SU-DHL-6 (cell line): ENCODE measurements around the gene KNOP1.

Experiments used
- H2AFZ ChIP-seq: fragments of 200-600 bp; sonication (generic); 2 replicates; pipeline ENCODE4 v1.6.1; 2014; ENCODE audit warnings: low read depth, mild to moderate bottlenecking, moderate library complexity, mixed read lengths, antibody characterized with exemption, low read length; ENCODE audit not compliant: severe bottlenecking
- H3F3A ChIP-seq: fragments of 200-600 bp; shearing (Covaris generic); 2 replicates; pipeline ENCODE4 v1.6.0; 2016; ENCODE audit warnings: antibody characterized with exemption, mild to moderate bottlenecking; ENCODE audit not compliant: insufficient read depth
- H3K27ac ChIP-seq: fragments of 200-600 bp; sonication (generic); 2 replicates; pipeline ENCODE4 v1.5.1; 2016; ENCODE audit warnings: low read depth, mild to moderate bottlenecking, low read length, moderate library complexity, mixed read lengths
- H3K27me3 ChIP-seq: fragments of 200-600 bp; sonication (generic), shearing (Covaris generic); 2 replicates; pipeline ENCODE4 v1.6.0; 2014; ENCODE audit warnings: mild to moderate bottlenecking, low read length
- H3K36me3 ChIP-seq: fragments of 200-600 bp; sonication (generic); 2 replicates; pipeline ENCODE4 v1.6.1; 2014; ENCODE audit warnings: mild to moderate bottlenecking, low read length, mixed read lengths
- H3K4me2 ChIP-seq: fragments of 300-600, 200-600 bp; shearing (Covaris generic), sonication (generic); 2 replicates; pipeline ENCODE4 v1.6.0; 2014; ENCODE audit warnings: low read length, low read depth, mild to moderate bottlenecking; ENCODE audit not compliant: poor library complexity, severe bottlenecking
- H3K4me3 ChIP-seq: fragments of 200-600 bp; sonication (generic); 2 replicates; pipeline ENCODE4 v1.5.1; 2014; ENCODE audit warnings: antibody characterized with exemption, low read length, mild to moderate bottlenecking, mixed read lengths; ENCODE audit not compliant: insufficient read depth, poor library complexity, severe bottlenecking
- H3K79me2 ChIP-seq: fragments of 200-600 bp; sonication (generic); 2 replicates; pipeline ENCODE4 v1.6.1; 2014; ENCODE audit warnings: mild to moderate bottlenecking, low read length, moderate library complexity; ENCODE audit not compliant: insufficient read depth
- H3K9ac ChIP-seq: fragments of 200-600 bp; sonication (generic); 2 replicates; pipeline ENCODE4 v1.7.0; 2014; ENCODE audit warnings: mild to moderate bottlenecking, low read length
- H3K9me2 ChIP-seq: fragments of 200-600 bp; sonication (generic); replicated peaks from 2 replicates; pipeline ENCODE4 v1.6.1; 2014; ENCODE audit warnings: low read length; ENCODE audit not compliant: insufficient read depth
- H3K9me3 ChIP-seq: fragments of 200-600 bp; sonication (generic); 2 replicates; pipeline ENCODE4 v1.6.1; 2014; ENCODE audit warnings: low read length, mixed read lengths; ENCODE audit not compliant: insufficient read depth
- H4K20me1 ChIP-seq: fragments of 200-600 bp; sonication (generic); 2 replicates; pipeline ENCODE4 v1.6.1; 2014; ENCODE audit warnings: low read depth, mild to moderate bottlenecking, antibody characterized with exemption, low read length, moderate library complexity, mixed read lengths
- EZH2phosphoT487 ChIP-seq: fragments of 200-600 bp; sonication (generic), shearing (Covaris generic); conservative IDR thresholded peaks from 2 replicates; pipeline ENCODE4 v1.6.1; 2018; ENCODE audit warnings: mild to moderate bottlenecking, antibody characterized with exemption, low read length, moderate library complexity, mixed read lengths
- TF ChIP-seq, protein P1 (sequence below): fragments of 200-600 bp; sonication (generic); IDR thresholded peaks from one replicate; pipeline ENCODE4 v1.5.1; 2017; ENCODE audit warnings: antibody characterized with exemption, mild to moderate bottlenecking, low read length, moderate library complexity; ENCODE audit not compliant: insufficient read depth, poor library complexity, severe bottlenecking

Gene KNOP1

DNA sequence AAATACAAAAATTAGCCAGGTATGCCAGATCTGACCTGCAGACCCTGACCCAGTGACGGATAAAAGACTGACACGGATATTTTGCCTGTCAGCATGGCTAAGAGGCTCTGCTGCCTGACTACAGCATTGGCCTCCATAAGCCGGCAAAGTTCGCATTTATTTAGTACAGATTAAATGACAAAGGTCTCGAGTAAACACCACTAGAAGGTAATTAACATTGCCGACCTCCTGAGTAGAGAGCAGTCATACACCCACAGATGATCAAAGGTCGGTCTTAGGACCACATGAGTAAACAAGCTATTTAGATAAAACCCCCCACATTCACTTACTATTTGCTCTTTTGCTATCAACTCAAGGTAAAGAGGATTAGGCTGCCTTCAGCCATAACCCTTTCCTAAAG is 55.7 kb downstream of the KNOP1 start:
- Histone ChIP-seq H3K27me3 (no peaks in the 10 kb centered on the region), H3K9ac (no peak overlapping the region), H3K4me2 (no peak overlapping the region), H3K9me3 (no peaks in the 10 kb centered on the region), H3K4me3 (no peak overlapping the region), H3K79me2 (no peaks in the 10 kb centered on the region), H2AFZ (no peak overlapping the region), H4K20me1 (no peaks in the 10 kb centered on the region), H3F3A (no peaks in the 10 kb centered on the region), H3K27ac (no peak overlapping the region), H3K9me2 (no peaks in the 10 kb centered on the region), H3K36me3 (no peaks in the 10 kb centered on the region)
- TF ChIP-seq, protein P1, sequence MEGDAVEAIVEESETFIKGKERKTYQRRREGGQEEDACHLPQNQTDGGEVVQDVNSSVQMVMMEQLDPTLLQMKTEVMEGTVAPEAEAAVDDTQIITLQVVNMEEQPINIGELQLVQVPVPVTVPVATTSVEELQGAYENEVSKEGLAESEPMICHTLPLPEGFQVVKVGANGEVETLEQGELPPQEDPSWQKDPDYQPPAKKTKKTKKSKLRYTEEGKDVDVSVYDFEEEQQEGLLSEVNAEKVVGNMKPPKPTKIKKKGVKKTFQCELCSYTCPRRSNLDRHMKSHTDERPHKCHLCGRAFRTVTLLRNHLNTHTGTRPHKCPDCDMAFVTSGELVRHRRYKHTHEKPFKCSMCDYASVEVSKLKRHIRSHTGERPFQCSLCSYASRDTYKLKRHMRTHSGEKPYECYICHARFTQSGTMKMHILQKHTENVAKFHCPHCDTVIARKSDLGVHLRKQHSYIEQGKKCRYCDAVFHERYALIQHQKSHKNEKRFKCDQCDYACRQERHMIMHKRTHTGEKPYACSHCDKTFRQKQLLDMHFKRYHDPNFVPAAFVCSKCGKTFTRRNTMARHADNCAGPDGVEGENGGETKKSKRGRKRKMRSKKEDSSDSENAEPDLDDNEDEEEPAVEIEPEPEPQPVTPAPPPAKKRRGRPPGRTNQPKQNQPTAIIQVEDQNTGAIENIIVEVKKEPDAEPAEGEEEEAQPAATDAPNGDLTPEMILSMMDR, result no peak
- TF ChIP-seq EZH2phosphoT487, result no peak

DNA sequence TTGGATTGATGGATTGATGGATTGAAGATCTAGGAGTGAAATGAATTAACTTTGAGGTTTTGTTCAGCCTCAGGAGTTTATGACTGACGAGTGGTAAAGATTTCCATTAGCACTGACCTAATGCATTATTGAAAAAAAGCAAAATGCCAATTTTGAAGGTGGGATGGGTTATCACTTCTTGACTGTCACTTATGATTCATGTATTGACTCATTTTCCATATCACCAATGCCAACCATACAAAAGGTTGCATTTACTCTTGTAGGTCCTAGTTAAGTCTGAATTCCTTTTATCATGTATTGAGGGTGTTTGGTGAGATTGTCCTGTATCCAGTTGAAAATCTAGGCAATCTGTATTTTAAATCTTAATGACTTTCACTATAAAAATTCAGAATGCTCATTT is 57.6 kb downstream of the KNOP1 start:
- Histone ChIP-seq H3K4me3 (no peak overlapping the region), H3K4me2 (no peak overlapping the region), H3K36me3 (no peaks in the 10 kb centered on the region), H4K20me1 (no peaks in the 10 kb centered on the region), H3K79me2 (no peaks in the 10 kb centered on the region), H3K9me2 (no peaks in the 10 kb centered on the region), H3K9ac (no peak overlapping the region), H2AFZ (no peak overlapping the region), H3K27ac (no peak overlapping the region), H3K9me3 (no peaks in the 10 kb centered on the region), H3K27me3 (no peaks in the 10 kb centered on the region), H3F3A (no peaks in the 10 kb centered on the region)
- no peak for TF ChIP-seq EZH2phosphoT487
- TF ChIP-seq, protein P1, result no peak

DNA sequence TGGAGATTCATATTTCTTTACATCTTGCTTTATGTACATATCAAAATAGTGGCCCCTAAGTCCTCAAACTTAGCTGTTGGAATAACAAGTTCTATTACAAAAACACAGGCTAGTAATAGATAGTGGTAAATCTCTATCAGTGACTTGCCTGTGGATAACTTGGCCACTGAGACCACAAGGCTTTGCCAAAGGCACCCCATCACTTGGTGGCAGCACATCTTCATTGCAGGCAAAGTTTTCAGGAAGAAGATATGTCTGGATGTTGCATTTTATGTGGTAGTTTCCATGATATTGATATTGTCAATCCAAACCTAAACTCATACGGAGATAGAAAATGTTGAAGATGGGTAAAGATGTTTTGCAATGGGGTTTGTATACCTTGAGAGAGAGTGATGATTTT is 58.5 kb downstream of the KNOP1 start:
- Histone ChIP-seq H3K4me3 (no peak overlapping the region), H3K27me3 (no peaks in the 10 kb centered on the region), H3K27ac (no peak overlapping the region), H3K9me2 (no peaks in the 10 kb centered on the region), H2AFZ (no peak overlapping the region), H4K20me1 (no peaks in the 10 kb centered on the region), H3K9me3 (no peaks in the 10 kb centered on the region), H3F3A (no peaks in the 10 kb centered on the region), H3K4me2 (no peak overlapping the region), H3K36me3 (no peaks in the 10 kb centered on the region), H3K79me2 (no peaks in the 10 kb centered on the region), H3K9ac (no peak overlapping the region)
- TF ChIP-seq, protein P1, result no peak
- no peak for TF ChIP-seq EZH2phosphoT487
